H1 (cell line): ENCODE data around the gene SPHK1. TPM values are rescaled to one million over a fixed set of nuclear protein-coding genes. Genes with fewer than 3 reads are reported as not detected.

Experiments used
- CTCF ChIA-PET: fragments of 300-600 bp; sonication (Branson Sonifier 250); formaldehyde crosslinking; loops from one replicate; lab custom pipeline; 2021; ENCODE audit not compliant: partially characterized antibody; lab: Charles Lee
- POLR2A ChIA-PET: fragments of 300-600 bp; sonication (Branson Sonifier 250); formaldehyde crosslinking; loops from one replicate; lab custom pipeline; 2021; ENCODE audit warnings: inconsistent platforms; ENCODE audit not compliant: partially characterized antibody; lab: Charles Lee
- DNase-seq, 2 experiments: peaks; one replicate each; pipeline versions ENCODE4 v3.0.0 to v3.0.0-alpha.2; 2010 to 2022; ENCODE audit warnings: low spot score in 2 of 2, low read depth in 1 of 2, mixed read lengths in 1 of 2
- FAIRE-seq: peaks from 2 replicates; lab custom pipeline; 2011; peaks lifted over from hg19 to GRCh38; lab: Jason Lieb, UNC
- H2AFZ ChIP-seq: 2 replicates; pipeline ENCODE4 v1.8.1; 2012; ENCODE audit warnings: low read length, inconsistent platforms
- H2AK5ac ChIP-seq: 2 replicates; pipeline ENCODE4 v1.6.1; 2013; ENCODE audit warnings: low read depth, low read length
- H2BK120ac ChIP-seq: replicated peaks from 2 replicates; pipeline ENCODE3; 2013; ENCODE audit warnings: low read depth, low read length, inconsistent platforms
- H2BK12ac ChIP-seq: 2 replicates; pipeline ENCODE4 v1.6.1; 2013; ENCODE audit warnings: low read depth, low read length
- H2BK15ac ChIP-seq: 2 replicates; pipeline ENCODE4 v1.6.1; 2013; ENCODE audit warnings: low read length
- H2BK20ac ChIP-seq: 2 replicates; pipeline ENCODE4 v1.6.1; 2013; ENCODE audit warnings: low read length
- H2BK5ac ChIP-seq: 2 replicates; pipeline ENCODE4 v1.6.1; 2013; ENCODE audit warnings: low read depth, low read length
- H3K14ac ChIP-seq: 2 replicates; pipeline ENCODE4 v1.6.1; 2013; ENCODE audit warnings: inconsistent platforms; ENCODE audit not compliant: insufficient read length
- H3K18ac ChIP-seq: 2 replicates; pipeline ENCODE4 v1.6.1; 2013; ENCODE audit warnings: low read length; ENCODE audit errors: extremely low read depth
- H3K23ac ChIP-seq: 2 replicates; pipeline ENCODE4 v1.6.1; 2013; ENCODE audit warnings: inconsistent platforms; ENCODE audit not compliant: insufficient read length
- H3K23me2 ChIP-seq: 2 replicates; pipeline ENCODE4 v1.6.1; 2013; ENCODE audit warnings: low read depth, low read length
- H3K27ac ChIP-seq: 2 replicates; pipeline ENCODE4 v1.6.1; 2011; ENCODE audit warnings: low read depth, low read length, inconsistent platforms
- H3K27me3 ChIP-seq, 4 experiments: replicated peaks in 1 of 4; 1 replicate in 1 of 4; 2 replicates in 3 of 4; pipeline versions ENCODE4 v1.6.1 to v1.8.1; 2011 to 2013; ENCODE audit warnings: low read length in 3 of 4, mild to moderate bottlenecking in 3 of 4, inconsistent platforms in 2 of 4, mixed read lengths in 2 of 4, moderate library complexity in 1 of 4; ENCODE audit not compliant: control insufficient read depth in 3 of 4, insufficient read depth in 3 of 4; ENCODE audit errors: extremely low read depth in 1 of 4
- H3K36me3 ChIP-seq, 4 experiments: 2 replicates each; pipeline versions ENCODE4 v1.6.1 to v1.8.1; 2011 to 2013; ENCODE audit warnings: mild to moderate bottlenecking in 4 of 4, low read length in 3 of 4, moderate library complexity in 2 of 4, control low read depth in 1 of 4, inconsistent platforms in 1 of 4; ENCODE audit not compliant: insufficient read depth in 4 of 4, control insufficient read depth in 2 of 4
- H3K4ac ChIP-seq: replicated peaks from 2 replicates; pipeline ENCODE3; 2013; ENCODE audit warnings: low read length, low read depth, mixed read lengths, inconsistent platforms; ENCODE audit not compliant: insufficient read length
- H3K4me1 ChIP-seq, 4 experiments: replicated peaks in 1 of 4; 1 replicate in 1 of 4; 2 replicates in 3 of 4; pipeline versions ENCODE4 v1.6.1 to v1.8.1; 2011 to 2013; ENCODE audit warnings: low read length in 3 of 4, inconsistent platforms in 2 of 4, mixed read lengths in 1 of 4; ENCODE audit not compliant: insufficient read depth in 4 of 4, control insufficient read depth in 3 of 4
- H3K4me2 ChIP-seq, 2 experiments: 2 replicates each; pipeline versions ENCODE4 v1.6.1 to v1.8.1; 2011 to 2013; ENCODE audit warnings: low read depth in 2 of 2, low read length in 2 of 2, control low read depth in 1 of 2, inconsistent platforms in 1 of 2, mild to moderate bottlenecking in 1 of 2; ENCODE audit not compliant: insufficient read depth in 1 of 2
- H3K4me3 ChIP-seq, 4 experiments: fragments of 200-600, 300-600 bp in 1 of 4; sonication (generic), shearing (Covaris generic), sonication (Bioruptor Twin) in 1 of 4; 2 replicates each; pipeline versions ENCODE4 v1.5.1 to v1.8.1; 2011 to 2016; ENCODE audit warnings: low read length in 4 of 4, low read depth in 3 of 4, control low read depth in 2 of 4, inconsistent platforms in 2 of 4, mild to moderate bottlenecking in 2 of 4, mixed read lengths in 1 of 4, moderate library complexity in 1 of 4; ENCODE audit not compliant: insufficient read depth in 2 of 4; ENCODE audit errors: extremely low read depth in 1 of 4
- H3K56ac ChIP-seq: replicated peaks from 2 replicates; pipeline ENCODE3; 2013; ENCODE audit warnings: low read depth, mild to moderate bottlenecking, mixed read lengths, low read length, inconsistent platforms; ENCODE audit not compliant: insufficient read length
- H3K79me1 ChIP-seq: 2 replicates; pipeline ENCODE4 v1.6.1; 2013; ENCODE audit warnings: low read depth, low read length, control low read depth
- H3K79me2 ChIP-seq, 2 experiments: 2 replicates each; pipeline versions ENCODE4 v1.6.1 to v1.8.1; 2012 to 2013; ENCODE audit warnings: low read length in 2 of 2, mild to moderate bottlenecking in 2 of 2, inconsistent platforms in 1 of 2; ENCODE audit not compliant: insufficient read depth in 2 of 2, control insufficient read depth in 1 of 2
- H3K9ac ChIP-seq, 4 experiments: replicated peaks in 1 of 4; 1 replicate in 1 of 4; 2 replicates in 3 of 4; pipeline versions ENCODE4 v1.6.1 to v1.8.1; 2011 to 2013; ENCODE audit warnings: low read depth in 3 of 4, low read length in 3 of 4, control low read depth in 2 of 4, mild to moderate bottlenecking in 2 of 4, moderate library complexity in 2 of 4, inconsistent platforms in 1 of 4; ENCODE audit errors: extremely low read depth in 1 of 4
- H3K9me3 ChIP-seq, 2 experiments: 2 replicates each; pipeline versions ENCODE4 v1.6.1 to v1.8.1; 2012 to 2013; ENCODE audit warnings: mild to moderate bottlenecking in 2 of 2, moderate library complexity in 2 of 2, control low read depth in 1 of 2, inconsistent platforms in 1 of 2, low read depth in 1 of 2, low read length in 1 of 2, mixed read lengths in 1 of 2; ENCODE audit not compliant: insufficient read depth in 2 of 2
- H4K20me1 ChIP-seq, 2 experiments: replicated peaks in 1 of 2; 2 replicates each; pipeline versions ENCODE3 to v1.8.1; 2011 to 2013; ENCODE audit warnings: inconsistent platforms in 2 of 2, low read length in 2 of 2, mild to moderate bottlenecking in 1 of 2; ENCODE audit not compliant: insufficient read depth in 2 of 2, control insufficient read depth in 1 of 2
- H4K5ac ChIP-seq: 2 replicates; pipeline ENCODE4 v1.6.1; 2013; ENCODE audit warnings: low read length, low read depth, mixed read lengths, inconsistent platforms; ENCODE audit not compliant: insufficient read length
- H4K8ac ChIP-seq: 2 replicates; pipeline ENCODE4 v1.8.0; 2013; ENCODE audit warnings: mild to moderate bottlenecking, moderate library complexity, low read length, inconsistent platforms; ENCODE audit not compliant: insufficient read depth; ENCODE audit errors: extremely low read depth
- H4K91ac ChIP-seq: replicated peaks from 2 replicates; pipeline ENCODE3; 2013; ENCODE audit warnings: low read length, mixed read lengths, inconsistent platforms; ENCODE audit not compliant: insufficient read length
- CHD2 ChIP-seq: IDR thresholded peaks from 2 replicates; pipeline ENCODE4 v1.6.1; 2012; ENCODE audit warnings: low read length, improper control_type of control experiment
- CTBP2 ChIP-seq: IDR thresholded peaks from 2 replicates; pipeline ENCODE4 v1.7.0; 2011; ENCODE audit warnings: borderline replicate concordance, mild to moderate bottlenecking, moderate library complexity, mixed read lengths, low read length; ENCODE audit not compliant: insufficient read depth, insufficient read length
- EGR1 ChIP-seq: IDR thresholded peaks from 2 replicates; pipeline ENCODE4 v1.6.1; 2011; ENCODE audit warnings: low read depth, low read length, borderline replicate concordance
- GTF2F1 ChIP-seq: IDR thresholded peaks from 2 replicates; pipeline ENCODE4 v1.6.1; 2012; ENCODE audit warnings: low read depth, low read length, improper control_type of control experiment, borderline replicate concordance
- JUN ChIP-seq: IDR thresholded peaks from 2 replicates; pipeline ENCODE4 v1.6.1; 2011; ENCODE audit warnings: low read depth, mild to moderate bottlenecking, improper control_type of control experiment, low read length
- KDM5A ChIP-seq: fragments of 200-600 bp; IDR thresholded peaks from 2 replicates; pipeline ENCODE4 v1.7.1; 2012; ENCODE audit warnings: mild to moderate bottlenecking, low read length, inconsistent platforms, mixed read lengths
- RAD21 ChIP-seq, 2 experiments: IDR thresholded peaks in 1 of 2; conservative IDR thresholded peaks in 1 of 2; 2 replicates each; pipeline ENCODE4 v1.6.1; 2011; ENCODE audit warnings: low read depth in 2 of 2, low read length in 2 of 2, improper control_type of control experiment in 1 of 2, inconsistent platforms in 1 of 2, mild to moderate bottlenecking in 1 of 2, moderate library complexity in 1 of 2
- RFX5 ChIP-seq: IDR thresholded peaks from 2 replicates; pipeline ENCODE4 v1.6.1; 2011; ENCODE audit warnings: low read depth, low read length, improper control_type of control experiment, borderline replicate concordance
- SP1 ChIP-seq: IDR thresholded peaks from 2 replicates; pipeline ENCODE4 v1.6.1; 2011; ENCODE audit warnings: low read depth, low read length
- TAF7 ChIP-seq: optimal IDR thresholded peaks from 2 replicates; pipeline ENCODE3; 2011; ENCODE audit warnings: low read depth, mild to moderate bottlenecking, inconsistent platforms, low read length, moderate library complexity, borderline replicate concordance
- WGBS, 2 experiments: shearing (Covaris generic) in 1 of 2; methylation state at CpG; one replicate each; pipeline versions ENCODE4 v1.1.6 to v1.1.7; 2013 to 2015; ENCODE audit warnings: low lambda C conversion rate in 2 of 2, mixed read lengths in 2 of 2, inconsistent platforms in 1 of 2, low coverage in 1 of 2, missing lambda C conversion rate in 1 of 2; ENCODE audit not compliant: insufficient replicate concordance in 2 of 2, insufficient coverage in 1 of 2, insufficient read length in 1 of 2; ENCODE audit errors: extremely low coverage in 1 of 2, missing lambda C conversion rate in 1 of 2; 5-methylcytosine and 5-hydroxymethylcytosine counted together
- polyA plus RNA-seq, 7 experiments: library from polyadenylated mRNA; depleted of rRNA in 3 of 7; stranded (reverse) in 5 of 7; unstranded in 2 of 7; fragments of >200 nt in 5 of 7; fragments of 200-250 nt in 2 of 7; gene quantifications; 1 replicate in 5 of 7; 2 replicates in 1 of 7; 4 replicates in 1 of 7; pipeline versions ENCODE4 v1.2.1 to v1.2.3, GENCODE V29; 2011 to 2013; ENCODE audit warnings: missing spikeins in 2 of 7, mixed read lengths in 2 of 7
- total RNA-seq: library from RNA; stranded (reverse); fragmentation: NEBNext Ultra II Directional; extraction: Animal tissue kit (Norgen Biotek cat#: 25700); gene quantifications from 2 replicates; pipeline ENCODE4 v1.2.1, GENCODE V29; 2021
- TF ChIP-seq, protein P1 (sequence below), 3 experiments: IDR thresholded peaks; 1 replicate in 2 of 3; 2 replicates in 1 of 3; pipeline versions ENCODE4 v1.5.1 to v1.6.1; 2011; ENCODE audit warnings: low read length in 3 of 3, mild to moderate bottlenecking in 3 of 3, inconsistent platforms in 2 of 3, low read depth in 1 of 3, moderate library complexity in 1 of 3; ENCODE audit not compliant: insufficient read depth in 1 of 3; ENCODE audit errors: control extremely low read depth in 1 of 3

Gene SPHK1
- total and polyA plus RNA-seq, 2 of the 8 experiments (the other 6 are each of a cell fraction or from before 2014, with no cell fraction given) = 2.4 TPM

DNA sequence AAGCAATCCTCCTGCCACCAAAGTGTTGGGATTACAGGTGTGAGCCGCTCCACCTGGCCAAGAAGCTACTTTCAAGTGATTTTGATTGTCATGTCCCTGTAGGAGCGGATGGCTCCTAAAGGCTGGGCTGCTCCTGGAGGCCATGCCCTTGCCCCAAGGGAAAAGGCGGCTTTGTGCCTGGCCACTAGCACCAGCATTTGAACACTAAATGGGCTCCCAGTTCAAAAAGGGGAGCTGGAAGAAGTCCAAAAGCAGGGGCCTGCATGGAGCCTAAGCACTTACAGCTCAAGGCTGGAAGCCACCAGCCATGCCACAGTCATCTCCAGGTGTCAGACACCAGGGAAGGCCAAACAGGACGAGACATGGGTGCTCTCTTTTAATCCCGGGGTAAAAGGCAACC, 26.8 kb downstream of the SPHK1 start:
- Histone ChIP-seq H2AFZ (no peak overlapping the region), H4K91ac (no peak overlapping the region), H3K79me1 (peaks cover 17% of the 10 kb centered on the region), H3K4me1 (peaks cover 4 to 11% (median 5%) of the 10 kb centered on the region in 4 experiments), H3K56ac (no peak overlapping the region), H3K27ac (no peak overlapping the region), H2BK120ac (no peak overlapping the region), H3K14ac (no peak overlapping the region), H4K20me1 (peaks cover 12 to 28% of the 10 kb centered on the region in 2 experiments), H4K8ac (no peak overlapping the region), H3K18ac (no peak overlapping the region), H2AK5ac (no peak overlapping the region), H2BK5ac (no peak overlapping the region), H3K4ac (no peak overlapping the region), H3K36me3 (no peaks in the 10 kb centered on the region), H2BK20ac (no peak overlapping the region), H4K5ac (no peak overlapping the region), H3K27me3 (no peaks in the 10 kb centered on the region), H3K9ac (no peak overlapping the region), H3K23ac (no peak overlapping the region), H3K23me2 (no peaks in the 10 kb centered on the region), H3K79me2 (peaks cover 4 to 68% of the 10 kb centered on the region in 2 experiments), H3K4me3 (no peak overlapping the region), H3K9me3 (no peaks in the 10 kb centered on the region), H2BK12ac (no peak overlapping the region), H2BK15ac (no peak overlapping the region), H3K4me2 (no peak overlapping the region)
- DNase-seq (no peak), FAIRE-seq (no peak)
- WGBS, 2 experiments = 90% methylated on average over 5 of the region's 5 CpGs; no CpG with 5 or more reads in 1 of the 2 experiments
- ChIA-PET POLR2A (interaction anchor here (0.7 to 1.7 kb wide), 6 partner anchors 10 to 48 kb away, joined by 3 to 7 read pairs (median 3); no protein-coding TSS in a partner anchor), CTCF (interaction anchor here (0.7 to 14.5 kb wide), 16 partner anchors 13 to 977 kb away, joined by 3 to 197 read pairs (median 6); partner anchors contain the start of genes AANAT, PRPSAP1, SPHK1 and UBE2O)
- TF ChIP-seq RAD21 (IDR thresholded peaks at IDR 0.05 in 1 of 2, conservative IDR thresholded peaks at IDR 0.05 in 1 of 2; ENCODE audit: low read depth in 2 of 2, low read length in 2 of 2) (no peak), EGR1 (no peak), RFX5 (no peak), CHD2 (no peak), CTBP2 (no peak), KDM5A (no peak), SP1 (no peak), JUN (no peak), TAF7 (no peak), GTF2F1 (no peak)
- TF ChIP-seq, protein P1, sequence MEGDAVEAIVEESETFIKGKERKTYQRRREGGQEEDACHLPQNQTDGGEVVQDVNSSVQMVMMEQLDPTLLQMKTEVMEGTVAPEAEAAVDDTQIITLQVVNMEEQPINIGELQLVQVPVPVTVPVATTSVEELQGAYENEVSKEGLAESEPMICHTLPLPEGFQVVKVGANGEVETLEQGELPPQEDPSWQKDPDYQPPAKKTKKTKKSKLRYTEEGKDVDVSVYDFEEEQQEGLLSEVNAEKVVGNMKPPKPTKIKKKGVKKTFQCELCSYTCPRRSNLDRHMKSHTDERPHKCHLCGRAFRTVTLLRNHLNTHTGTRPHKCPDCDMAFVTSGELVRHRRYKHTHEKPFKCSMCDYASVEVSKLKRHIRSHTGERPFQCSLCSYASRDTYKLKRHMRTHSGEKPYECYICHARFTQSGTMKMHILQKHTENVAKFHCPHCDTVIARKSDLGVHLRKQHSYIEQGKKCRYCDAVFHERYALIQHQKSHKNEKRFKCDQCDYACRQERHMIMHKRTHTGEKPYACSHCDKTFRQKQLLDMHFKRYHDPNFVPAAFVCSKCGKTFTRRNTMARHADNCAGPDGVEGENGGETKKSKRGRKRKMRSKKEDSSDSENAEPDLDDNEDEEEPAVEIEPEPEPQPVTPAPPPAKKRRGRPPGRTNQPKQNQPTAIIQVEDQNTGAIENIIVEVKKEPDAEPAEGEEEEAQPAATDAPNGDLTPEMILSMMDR (IDR thresholded peaks at IDR 0.05; ENCODE audit: control extremely low read depth in 1 of 3, insufficient read depth in 1 of 3, low read depth in 1 of 3, low read length in 3 of 3) = no peak
